GM18526 (cell line): ENCODE data around the gene WSCD1.

Source experiments
- POLR2A ChIP-seq: IDR thresholded peaks from 3 replicates; pipeline ENCODE4 v1.6.1; 2011; ENCODE audit not compliant: insufficient read length; ENCODE audit errors: extremely low read depth

Gene WSCD1

DNA sequence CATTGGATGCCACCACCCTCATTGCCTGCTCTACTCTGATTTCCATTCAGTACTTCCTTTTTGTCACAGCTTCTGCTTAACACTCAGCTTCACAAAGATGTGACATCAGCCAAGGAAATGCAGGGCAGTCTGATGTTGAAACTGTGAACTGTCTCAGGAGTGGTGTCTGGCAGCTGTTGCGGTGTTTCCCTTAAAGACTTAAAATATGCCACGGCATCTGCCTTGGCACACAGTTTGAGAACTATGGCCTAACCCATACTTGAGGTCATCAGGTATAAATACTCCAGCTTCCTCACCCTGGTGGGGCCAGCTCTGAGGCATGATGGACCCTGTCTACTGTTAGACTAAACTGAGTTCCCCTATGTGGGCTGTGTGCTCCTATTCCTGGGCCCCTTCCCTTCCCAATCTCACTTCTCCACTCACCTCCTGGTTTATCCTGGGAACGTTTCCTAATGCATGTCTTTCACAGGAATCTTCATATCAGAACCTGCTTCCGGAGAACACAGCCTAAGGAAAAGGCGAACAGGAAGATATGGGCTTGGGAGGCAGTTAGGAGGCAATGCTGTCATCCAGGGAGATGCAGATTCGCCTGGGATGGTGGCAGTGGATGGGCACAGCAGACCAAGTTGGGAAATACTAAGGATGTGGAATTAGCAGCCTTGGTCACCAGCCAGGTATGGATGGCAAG lies 96.5 kb downstream of the WSCD1 start:
- TF ChIP-seq POLR2A, result no peak

DNA sequence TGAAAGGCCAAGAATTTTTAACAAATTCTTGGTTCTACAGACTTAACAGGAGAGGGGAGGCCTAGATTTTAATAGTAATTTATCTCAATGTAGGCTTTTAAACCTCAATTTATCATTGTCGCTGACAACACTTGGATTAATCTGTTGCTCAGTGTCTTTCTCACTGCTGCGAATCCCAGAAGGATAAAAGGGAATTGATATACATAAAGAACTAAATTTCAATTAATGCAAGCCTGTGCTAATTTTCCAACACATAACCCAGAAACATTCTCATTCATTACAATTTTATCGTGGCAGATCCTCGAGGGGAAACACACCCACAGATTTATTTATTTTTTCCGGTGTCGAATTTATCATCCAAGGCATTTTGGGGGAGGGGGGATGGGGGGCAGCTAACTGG lies 98.1 kb downstream of the WSCD1 start:
- TF ChIP-seq POLR2A, result no peak

GRCh38 chr17:6170349-6170748 lies 100.2 kb downstream of the WSCD1 start:
- no peak for TF ChIP-seq POLR2A

DNA sequence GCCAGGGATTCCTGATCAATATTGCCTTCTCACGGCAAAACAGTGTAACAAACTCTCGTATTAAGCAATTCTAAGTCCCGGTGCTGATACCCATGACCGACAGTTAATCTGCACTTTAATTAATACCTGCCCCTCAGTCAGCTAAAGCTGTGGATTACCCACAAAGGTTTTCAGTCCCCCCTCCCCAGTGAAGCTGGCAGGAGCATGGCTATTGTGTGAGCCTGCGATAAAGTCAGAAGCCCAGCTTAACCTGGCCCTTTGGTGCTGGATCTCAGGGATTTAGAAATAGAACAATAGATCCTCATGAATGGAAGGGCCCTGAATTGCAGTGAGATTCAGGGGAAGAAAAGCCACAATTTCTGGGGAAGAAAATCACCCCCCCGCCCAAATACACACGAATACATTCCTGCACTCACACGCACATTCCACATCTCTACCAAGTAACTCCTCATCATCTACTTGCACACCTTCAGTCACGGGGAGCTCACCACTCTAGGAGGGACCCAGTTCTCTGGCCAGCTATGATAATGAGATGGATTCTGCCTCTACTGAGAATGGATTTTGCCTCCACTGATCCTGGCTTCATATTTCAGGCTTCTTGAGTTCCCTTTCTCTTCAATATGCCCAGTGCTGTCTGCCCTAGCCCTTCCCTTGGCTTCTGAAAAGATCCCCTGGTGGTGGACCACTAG lies 102.6 kb downstream of the WSCD1 start:
- TF ChIP-seq POLR2A, result no peak

DNA sequence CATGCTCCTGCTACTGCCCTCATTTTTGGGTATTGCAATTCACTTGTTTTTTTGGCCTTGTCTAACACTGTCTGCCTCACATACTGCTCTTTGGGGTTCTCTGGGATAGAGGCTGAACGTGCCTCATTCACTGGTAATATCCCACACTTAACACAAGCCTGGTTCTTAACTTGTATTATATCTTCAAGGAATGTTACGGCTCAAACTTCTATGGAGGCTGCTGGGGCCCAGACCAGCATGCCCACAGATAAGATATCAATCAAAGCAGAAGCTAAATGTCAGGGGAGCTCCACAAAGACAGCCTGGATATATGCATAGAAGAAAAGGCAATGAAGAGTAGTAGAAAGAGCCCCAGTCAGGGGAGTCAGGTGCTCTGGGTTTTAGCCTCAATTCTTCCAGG lies 103.5 kb downstream of the WSCD1 start:
- no peak for TF ChIP-seq POLR2A
